Measurements from ENCODE around the gene ING5. TPM values are rescaled to one million over a fixed set of nuclear protein-coding genes. Genes with fewer than 3 reads are reported as not detected.

ING5 gene
- total RNA-seq, 2 experiments from 2014 or later = 65.4 to 90.9 TPM

GRCh38 chr2:241768251-241768711, 66.4 kb downstream of the ING5 start:
- Histone ChIP-seq H3K36me3 (ENCODE audit: insufficient read depth, low read length) (no peaks in the 10 kb centered on the region), H3K9me3 (ENCODE audit: low read length) (no peaks in the 10 kb centered on the region), H3K4me2 (ENCODE audit: low read length) (no peak overlapping the region), H3K4me3 (ENCODE audit: low read depth, low read length, poor library complexity, severe bottlenecking) (no peak overlapping the region), H3K4me1 (ENCODE audit: insufficient read depth, low read length, poor library complexity, severe bottlenecking) (no peaks in the 10 kb centered on the region), H3K79me2 (ENCODE audit: insufficient read depth, low read depth, low read length) (no peaks in the 10 kb centered on the region), H3K9me2 (ENCODE audit: insufficient read depth, low read length) (no peaks in the 10 kb centered on the region), H4K20me1 (ENCODE audit: insufficient read depth, low read length) (no peaks in the 10 kb centered on the region), H3K27ac (ENCODE audit: low read depth, low read length, poor library complexity, severe bottlenecking) (no peak overlapping the region), H2AFZ (ENCODE audit: low read length) (no peak overlapping the region)
- TF ChIP-seq CTCF (conservative IDR thresholded peaks at IDR 0.05; ENCODE audit: low read length) (no peak), EZH2phosphoT487 (IDR thresholded peaks at IDR 0.05; ENCODE audit: borderline replicate concordance, low read depth, low read length) (no peak)
- intact Hi-C loops (cut with micrococcal nuclease; ENCODE audit: unreplicated experiment) = no loop called here
- no TSS peak for BruUV-seq (replicated peaks)
- no peak for DNase-seq (ENCODE audit: low spot score)
- ChIA-PET POLR2A (no interaction called here), CTCF (ENCODE audit: unreplicated experiment) (no interaction called here)

- POLR2A ChIA-PET = no interaction called here
- TF ChIP-seq CTCF (conservative IDR thresholded peaks at IDR 0.05; ENCODE audit: low read length) (no peak), EZH2phosphoT487 (IDR thresholded peaks at IDR 0.05; ENCODE audit: borderline replicate concordance, low read depth, low read length) (no peak)
Observed at GRCh38 chr2:241768850-241769249, 67.0 kb downstream of the ING5 start.

GRCh38 chr2:241769819-241770184, 68.0 kb downstream of the ING5 start:
- ChIA-PET POLR2A (no interaction called here), CTCF (ENCODE audit: unreplicated experiment) (no interaction called here)
- Histone ChIP-seq H3K36me3 (ENCODE audit: insufficient read depth, low read length) (no peaks in the 10 kb centered on the region), H3K9me2 (ENCODE audit: insufficient read depth, low read length) (no peaks in the 10 kb centered on the region), H3K4me2 (ENCODE audit: low read length) (no peak overlapping the region), H3K27ac (ENCODE audit: low read depth, low read length, poor library complexity, severe bottlenecking) (no peak overlapping the region), H3K79me2 (ENCODE audit: insufficient read depth, low read depth, low read length) (no peaks in the 10 kb centered on the region), H2AFZ (ENCODE audit: low read length) (no peak overlapping the region), H3K4me1 (ENCODE audit: insufficient read depth, low read length, poor library complexity, severe bottlenecking) (no peaks in the 10 kb centered on the region), H3K4me3 (ENCODE audit: low read depth, low read length, poor library complexity, severe bottlenecking) (no peak overlapping the region), H3K9me3 (ENCODE audit: low read length) (no peaks in the 10 kb centered on the region), H4K20me1 (ENCODE audit: insufficient read depth, low read length) (no peaks in the 10 kb centered on the region)
- intact Hi-C loops (cut with micrococcal nuclease; ENCODE audit: unreplicated experiment) = no loop called here
- TF ChIP-seq EZH2phosphoT487 (IDR thresholded peaks at IDR 0.05; ENCODE audit: borderline replicate concordance, low read depth, low read length) (no peak), CTCF (conservative IDR thresholded peaks at IDR 0.05; ENCODE audit: low read length) (no peak)
- BruUV-seq (replicated peaks) = no TSS peak
- no peak for DNase-seq (ENCODE audit: low spot score)

More at GRCh38 chr2:241768850-241769249, 67.0 kb downstream of the ING5 start:
- BruUV-seq (replicated peaks) = no TSS peak
- Histone ChIP-seq H3K9me3 (ENCODE audit: low read length) (no peaks in the 10 kb centered on the region), H2AFZ (ENCODE audit: low read length) (no peak overlapping the region), H3K4me3 (ENCODE audit: low read depth, low read length, poor library complexity, severe bottlenecking) (no peak overlapping the region), H3K4me2 (ENCODE audit: low read length) (no peak overlapping the region), H3K79me2 (ENCODE audit: insufficient read depth, low read depth, low read length) (no peaks in the 10 kb centered on the region), H3K9me2 (ENCODE audit: insufficient read depth, low read length) (no peaks in the 10 kb centered on the region), H3K36me3 (ENCODE audit: insufficient read depth, low read length) (no peaks in the 10 kb centered on the region), H3K27ac (ENCODE audit: low read depth, low read length, poor library complexity, severe bottlenecking) (no peak overlapping the region), H4K20me1 (ENCODE audit: insufficient read depth, low read length) (no peaks in the 10 kb centered on the region), H3K4me1 (ENCODE audit: insufficient read depth, low read length, poor library complexity, severe bottlenecking) (no peaks in the 10 kb centered on the region)
- intact Hi-C loops (cut with micrococcal nuclease; ENCODE audit: unreplicated experiment) = no loop called here
- CTCF ChIA-PET (ENCODE audit: unreplicated experiment) = no interaction called here
- no peak for DNase-seq (ENCODE audit: low spot score)

All from OCI-LY7 (cell line).